Subcutaneous abdominal adipose tissue (tissue), 5 donors: ENCODE data around the gene C1orf159.

Experiments
- H3K27ac ChIP-seq: one replicate; pipeline ENCODE4 v1.7.0; 2013; ENCODE audit warnings: low read depth, mild to moderate bottlenecking, inconsistent platforms, low read length, moderate library complexity
- H3K27me3 ChIP-seq, 5 donors: one replicate each; pipeline ENCODE4 v1.7.0; 2013; ENCODE audit warnings: low read length in 5 of 5, inconsistent platforms in 1 of 5; ENCODE audit not compliant: control insufficient read depth in 5 of 5, insufficient read depth in 4 of 5
- H3K36me3 ChIP-seq, 5 donors: one replicate each; pipeline ENCODE4 v1.7.0; 2013; ENCODE audit warnings: low read length in 5 of 5; ENCODE audit not compliant: control insufficient read depth in 5 of 5, insufficient read depth in 5 of 5
- H3K4me1 ChIP-seq, 5 donors: one replicate each; pipeline ENCODE4 v1.7.0; 2013; ENCODE audit warnings: low read length in 5 of 5, mild to moderate bottlenecking in 3 of 5, moderate library complexity in 1 of 5; ENCODE audit not compliant: control insufficient read depth in 5 of 5, insufficient read depth in 5 of 5
- H3K4me3 ChIP-seq, 5 donors: one replicate each; pipeline ENCODE4 v1.7.0; 2013; ENCODE audit warnings: low read length in 5 of 5, low read depth in 1 of 5
- H3K9ac ChIP-seq, 5 donors: one replicate each; pipeline ENCODE4 v1.7.0; 2013; ENCODE audit warnings: low read length in 5 of 5, mild to moderate bottlenecking in 4 of 5, moderate library complexity in 3 of 5
- H3K9me3 ChIP-seq, 5 donors: one replicate each; pipeline ENCODE4 v1.7.0; 2013; ENCODE audit warnings: low read length in 5 of 5; ENCODE audit not compliant: control insufficient read depth in 5 of 5
- donor health status: healthy.
- donor health status: healthy.
- donor health status: healthy.
- donor health status: healthy.
- donor health status: healthy.

Gene C1orf159

DNA sequence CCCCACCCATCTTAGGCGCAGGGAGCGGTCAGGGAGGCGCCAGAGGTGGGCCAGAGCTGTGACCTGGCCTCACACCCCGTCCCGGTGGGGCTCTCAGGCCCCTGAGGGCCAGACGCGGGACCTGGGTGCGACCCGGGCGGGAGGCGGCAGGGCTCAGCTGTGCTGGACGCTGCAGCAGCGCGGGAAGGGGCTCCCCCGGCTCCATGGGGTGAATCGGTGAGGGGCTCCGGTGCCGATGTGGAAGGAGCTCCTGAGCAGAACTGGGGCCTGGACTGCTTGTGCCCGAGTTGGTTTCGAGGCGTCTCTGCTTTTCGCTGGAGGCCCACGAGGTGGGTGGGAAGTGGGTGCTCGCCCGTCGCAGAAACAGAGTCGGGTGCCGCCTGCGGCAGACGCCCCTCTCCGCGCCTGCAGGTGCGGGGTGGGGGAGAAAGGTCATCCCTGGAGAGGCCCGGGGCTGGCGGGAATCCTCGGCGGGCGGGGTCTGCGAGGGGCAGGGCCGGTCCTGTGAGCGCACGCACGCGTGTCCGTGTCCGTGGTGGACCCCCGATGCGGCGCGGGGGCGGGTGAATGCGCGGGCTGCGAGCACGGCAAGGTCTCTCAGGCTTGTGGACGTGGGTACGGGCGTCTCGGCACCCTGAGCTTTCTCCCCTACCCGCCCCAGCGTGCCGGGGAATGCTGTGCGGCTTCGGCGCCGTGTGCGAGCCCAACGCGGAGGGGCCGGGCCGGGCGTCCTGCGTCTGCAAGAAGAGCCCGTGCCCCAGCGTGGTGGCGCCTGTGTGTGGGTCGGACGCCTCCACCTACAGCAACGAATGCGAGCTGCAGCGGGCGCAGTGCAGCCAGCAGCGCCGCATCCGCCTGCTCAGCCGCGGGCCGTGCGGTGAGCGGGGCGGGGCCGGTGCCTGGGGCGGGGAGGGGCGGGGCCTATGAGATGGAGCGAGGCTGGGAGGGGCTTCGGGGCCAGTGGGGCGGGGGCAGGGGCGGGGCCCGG is 75.6 kb downstream of the C1orf159 start:
- H3K36me3 ChIP-seq = peaks cover 0 to 17% (median 2%) of the 10 kb centered on the region in 5 donors
- H3K27ac ChIP-seq = no peak overlapping the region
- peaks cover 0 to 13% (median 10%) of the 10 kb centered on the region in 5 donors for H3K4me1 ChIP-seq
- H3K9me3 ChIP-seq = no peaks in the 10 kb centered on the region
- peak overlapping the region in 2 of 5 donors; percentile 23 to 41 for H3K9ac ChIP-seq
- peak overlapping the region in 3 of 5 donors; percentile 43 to 65 (median 57) for H3K4me3 ChIP-seq
- H3K27me3 ChIP-seq = peaks cover 11 to 40% (median 29%) of the 10 kb centered on the region in 5 donors

- Histone ChIP-seq H3K27me3 (peaks cover 11 to 44% (median 30%) of the 10 kb centered on the region in 5 donors), H3K4me1 (peaks cover 0 to 17% (median 11%) of the 10 kb centered on the region in 5 donors), H3K9ac (no peak overlapping the region), H3K9me3 (no peaks in the 10 kb centered on the region), H3K27ac (no peak overlapping the region), H3K4me3 (no peak overlapping the region), H3K36me3 (peaks cover 0 to 8% (median 0%) of the 10 kb centered on the region in 5 donors)
Measured at GRCh38 chr1:1039145-1039910, 76.6 kb downstream of the C1orf159 start.

DNA sequence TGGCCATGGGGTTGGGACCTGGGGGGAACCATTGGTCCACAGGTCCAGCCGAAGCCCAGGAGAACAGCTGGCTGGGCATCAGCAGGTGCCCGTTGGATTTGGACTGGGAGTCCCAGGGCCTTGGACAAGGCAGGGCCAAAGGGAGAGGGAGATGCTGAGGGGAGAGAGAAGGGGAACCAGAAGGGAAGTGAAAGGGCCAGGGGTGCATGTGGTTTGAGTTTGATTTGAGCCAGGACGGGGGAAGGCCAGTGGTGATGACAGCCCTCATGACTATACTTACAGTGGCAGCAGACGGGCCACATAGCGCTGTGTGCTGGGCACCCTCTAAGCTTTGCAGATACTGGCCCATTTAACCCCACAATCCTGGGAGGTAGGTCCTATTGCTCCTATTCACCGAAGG is 77.2 kb downstream of the C1orf159 start:
- H3K36me3 ChIP-seq = peaks cover 0 to 4% (median 0%) of the 10 kb centered on the region in 5 donors
- no peaks in the 10 kb centered on the region for H3K9me3 ChIP-seq
- H3K4me1 ChIP-seq = peaks cover 0 to 22% (median 15%) of the 10 kb centered on the region in 5 donors
- H3K27ac ChIP-seq = no peak overlapping the region
- no peak overlapping the region for H3K4me3 ChIP-seq
- peaks cover 11 to 47% (median 34%) of the 10 kb centered on the region in 5 donors for H3K27me3 ChIP-seq
- H3K9ac ChIP-seq = no peak overlapping the region

DNA sequence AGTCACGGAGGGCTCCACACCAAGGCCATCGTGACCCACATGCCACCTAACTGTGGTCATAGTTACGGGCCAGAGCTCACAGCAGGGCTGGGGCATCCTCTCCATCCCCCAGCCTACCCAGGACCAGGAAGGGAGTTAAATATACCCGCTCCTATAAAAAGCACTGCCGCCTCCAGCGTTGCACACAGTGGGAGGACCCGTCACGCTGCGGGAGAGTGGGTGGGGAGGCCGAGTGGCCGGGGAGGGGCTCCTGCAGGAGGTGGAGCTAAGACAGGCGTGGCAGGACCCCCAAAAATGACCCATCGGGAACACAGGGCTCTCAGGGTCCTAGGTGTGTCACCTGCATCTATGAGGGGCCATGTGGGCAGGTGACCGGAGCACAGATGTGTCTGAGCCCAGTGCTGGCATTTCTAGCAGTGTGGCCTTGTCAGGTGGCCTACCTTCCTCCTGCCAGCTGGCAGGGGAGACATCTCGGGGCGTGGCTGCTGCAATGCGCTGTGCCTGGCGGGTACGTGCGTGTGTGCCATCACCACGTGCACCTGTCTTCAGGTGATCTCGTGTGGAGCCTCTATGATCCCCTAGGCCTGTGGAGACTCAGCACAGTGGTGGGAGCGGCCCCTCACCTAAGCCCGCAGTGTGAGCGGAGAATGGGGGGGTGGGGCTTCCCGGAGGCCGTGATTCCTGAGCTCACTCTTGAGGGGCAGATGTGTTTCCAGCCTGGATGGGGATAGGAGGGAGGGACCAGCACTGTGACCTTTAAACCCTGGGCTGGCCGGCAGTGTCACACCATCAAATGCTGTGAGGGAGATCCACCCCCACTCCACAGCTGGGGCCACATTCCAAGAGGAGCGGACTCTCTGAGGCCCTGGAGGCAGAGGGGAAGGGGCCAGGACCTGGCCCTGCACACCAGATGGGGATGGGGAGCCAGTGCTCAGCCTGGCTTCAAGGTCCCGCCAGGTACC is 78.2 kb downstream of the C1orf159 start:
- Histone ChIP-seq H3K27ac (no peak overlapping the region), H3K4me3 (no peak overlapping the region), H3K36me3 (no peaks in the 10 kb centered on the region), H3K9ac (no peak overlapping the region), H3K4me1 (peaks cover 0 to 27% (median 21%) of the 10 kb centered on the region in 5 donors), H3K27me3 (peaks cover 11 to 51% (median 37%) of the 10 kb centered on the region in 5 donors), H3K9me3 (no peaks in the 10 kb centered on the region)

GRCh38 chr1:1035291-1035943 is 80.5 kb downstream of the C1orf159 start:
- H3K27me3 ChIP-seq = peaks cover 25 to 68% (median 52%) of the 10 kb centered on the region in 5 donors
- no peak overlapping the region for H3K9ac ChIP-seq
- no peak overlapping the region for H3K4me3 ChIP-seq
- peaks cover 0 to 30% (median 21%) of the 10 kb centered on the region in 5 donors for H3K4me1 ChIP-seq
- H3K9me3 ChIP-seq = no peaks in the 10 kb centered on the region
- H3K27ac ChIP-seq = no peak overlapping the region
- H3K36me3 ChIP-seq = peaks cover 0 to 2% (median 0%) of the 10 kb centered on the region in 5 donors

GRCh38 chr1:1034439-1034781 is 81.5 kb downstream of the C1orf159 start:
- Histone ChIP-seq H3K36me3 (peaks cover 0 to 2% (median 0%) of the 10 kb centered on the region in 5 donors), H3K9me3 (no peaks in the 10 kb centered on the region), H3K27ac (no peak overlapping the region), H3K27me3 (peaks cover 19 to 68% (median 51%) of the 10 kb centered on the region in 5 donors), H3K9ac (no peak overlapping the region), H3K4me3 (peak overlapping the region in 1 of 5 donors; percentile 42), H3K4me1 (peaks cover 0 to 20% (median 14%) of the 10 kb centered on the region in 5 donors)

DNA sequence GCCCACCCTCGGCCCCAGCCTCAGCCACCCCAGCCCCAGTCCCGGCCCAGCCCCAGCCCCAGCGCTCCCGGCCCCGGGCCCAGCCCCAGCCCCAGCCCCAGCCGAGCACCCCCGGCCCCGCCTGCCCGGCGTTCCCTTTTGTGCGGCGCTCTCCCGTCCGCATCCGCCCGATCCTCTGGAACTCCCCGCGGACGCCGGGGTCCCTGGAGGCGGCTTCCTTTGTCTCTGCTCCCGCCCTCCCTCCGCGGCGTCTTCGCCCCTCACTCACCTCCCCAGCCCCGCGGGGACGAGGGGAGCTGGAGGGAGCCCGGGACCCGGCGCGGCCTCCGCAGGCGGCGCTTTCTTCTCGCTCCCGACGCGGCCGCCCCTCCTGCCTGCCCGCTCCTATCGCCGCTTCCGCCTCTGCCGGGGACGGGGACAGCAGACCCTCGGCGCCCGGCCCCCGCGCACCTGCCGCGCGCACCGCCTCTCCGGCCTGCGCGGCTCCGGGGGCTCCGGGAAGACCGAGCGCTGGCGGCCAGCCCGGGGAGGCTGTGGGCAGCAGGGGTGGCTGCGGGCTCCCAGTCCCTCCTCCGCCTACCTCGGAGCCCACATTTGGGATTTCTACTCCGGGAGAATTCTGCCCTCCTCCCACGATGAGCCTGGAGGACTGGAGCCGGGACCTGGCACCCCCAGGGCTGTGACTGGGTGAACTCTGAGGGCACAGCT is 82.0 kb downstream of the C1orf159 start:
- peaks cover 14 to 63% (median 47%) of the 10 kb centered on the region in 5 donors for H3K27me3 ChIP-seq
- H3K4me1 ChIP-seq = peaks cover 0 to 19% (median 14%) of the 10 kb centered on the region in 5 donors
- H3K9me3 ChIP-seq = no peaks in the 10 kb centered on the region
- H3K4me3 ChIP-seq = peak overlapping the region in 1 of 5 donors; percentile 42
- H3K9ac ChIP-seq = no peak overlapping the region
- peaks cover 0 to 2% (median 0%) of the 10 kb centered on the region in 5 donors for H3K36me3 ChIP-seq
- no peak overlapping the region for H3K27ac ChIP-seq

DNA sequence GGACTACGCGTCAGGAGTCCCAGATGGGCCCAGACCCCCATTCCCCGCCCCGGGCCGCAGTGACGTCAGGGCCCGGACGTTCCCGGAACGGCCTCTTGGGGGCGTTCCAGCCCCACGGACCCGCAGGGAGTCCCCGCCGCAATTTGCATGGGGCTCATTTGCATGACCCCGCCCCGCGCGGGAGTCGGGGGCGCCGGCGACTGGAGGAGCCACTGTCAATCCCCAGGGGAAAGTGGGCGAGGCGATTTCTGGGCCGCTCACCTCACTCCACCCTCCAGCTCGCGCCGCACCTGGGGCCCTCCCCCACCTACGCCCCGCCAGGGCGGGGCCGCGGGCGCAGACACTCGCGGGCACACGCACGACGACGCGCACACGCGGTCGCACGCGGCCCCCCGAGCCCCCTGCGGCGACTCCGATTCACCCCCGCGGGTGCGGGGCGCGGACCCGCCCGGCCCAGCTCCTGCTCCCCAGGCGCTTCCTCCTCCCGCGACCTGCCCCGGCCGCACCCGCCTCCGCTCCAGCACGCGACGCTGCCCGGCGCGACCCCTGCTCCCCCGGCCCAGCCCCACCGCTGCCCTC is 82.8 kb downstream of the C1orf159 start:
- no peak overlapping the region for H3K27ac ChIP-seq
- H3K4me3 ChIP-seq = peak overlapping the region in 3 of 5 donors; percentile 47 to 60 (median 48)
- peaks cover 0 to 2% (median 0%) of the 10 kb centered on the region in 5 donors for H3K36me3 ChIP-seq
- no peak overlapping the region for H3K9ac ChIP-seq
- peaks cover 14 to 55% (median 39%) of the 10 kb centered on the region in 5 donors for H3K27me3 ChIP-seq
- H3K4me1 ChIP-seq = peaks cover 0 to 19% (median 14%) of the 10 kb centered on the region in 5 donors
- no peaks in the 10 kb centered on the region for H3K9me3 ChIP-seq
